K562 (cell line): Measurements from ENCODE around the gene RPRD1B. TPM values are rescaled to one million over a fixed set of nuclear protein-coding genes. Genes with fewer than 3 reads are reported as not detected.

ENCODE experiments used
- ATAC-seq: fragments of 200-7000 bp; cut with Tn5 transposase; 3 replicates; pipeline ENCODE4 v1.9.1; 2020; ENCODE audit warnings: moderate library complexity
- BruUV-seq: library from RNA; stranded (reverse); fragments of 400-500 nt; replicated peaks from 2 replicates; lab custom pipeline; 2021; lab: Mats Ljungman, UMichigan
- CTCF ChIA-PET: fragments of 300-600 bp; formaldehyde crosslinking; extraction: SDS; loops from one replicate; lab custom pipeline; 2021; ENCODE audit warnings: low intra/inter-chr PET ratio; lab: Yijun Ruan, JAX
- POLR2A ChIA-PET: fragments of 300-600, 350-650 bp; sonication (Branson Sonifier 250); formaldehyde crosslinking; extraction: SDS; loops from one replicate; lab custom pipeline; 2021; ENCODE audit warnings: antibody characterized with exemption, inconsistent platforms; lab: Yijun Ruan, JAX
- DNase-seq, 4 experiments: peaks; one replicate each; pipeline versions ENCODE4 v3.0.0 to v3.0.0-alpha.2; 2011 to 2018; ENCODE audit warnings: low spot score in 3 of 4, mixed read lengths in 3 of 4; ENCODE audit errors: extremely low read depth in 1 of 4
- FAIRE-seq: peaks from 2 replicates; lab custom pipeline; 2011; peaks lifted over from hg19 to GRCh38; lab: Jason Lieb, UNC
- H2AFZ ChIP-seq: 2 replicates; pipeline ENCODE4 v1.6.0; 2011; ENCODE audit warnings: low read depth, low read length, control low read depth, inconsistent platforms
- H3K27ac ChIP-seq: fragments of 200-600 bp; 3 replicates; pipeline ENCODE4 v1.8.0; 2011; ENCODE audit warnings: low read depth, mild to moderate bottlenecking, control low read depth, inconsistent platforms, low read length, moderate library complexity, mixed read lengths; ENCODE audit errors: extremely low read depth
- H3K27me3 ChIP-seq, 2 experiments: fragments of 300-600 bp in 1 of 2; 2 replicates in 1 of 2; 3 replicates in 1 of 2; pipeline versions ENCODE4 v1.6.0 to v1.8.0; 2011; ENCODE audit warnings: inconsistent platforms in 2 of 2, low read length in 2 of 2, mild to moderate bottlenecking in 1 of 2, mixed read lengths in 1 of 2, moderate library complexity in 1 of 2; ENCODE audit not compliant: control insufficient read depth in 2 of 2, insufficient read depth in 2 of 2
- H3K36me3 ChIP-seq: fragments of 300-600 bp; 3 replicates; pipeline ENCODE4 v1.8.0; 2011; ENCODE audit warnings: mild to moderate bottlenecking, low read length, inconsistent platforms; ENCODE audit not compliant: control insufficient read depth, insufficient read depth
- H3K4me1 ChIP-seq, 2 experiments: fragments of 200-600 bp in 1 of 2; replicated peaks in 1 of 2; 2 replicates in 1 of 2; 3 replicates in 1 of 2; pipeline versions ENCODE4 v1.5.1 to v1.8.0; 2011; ENCODE audit warnings: inconsistent platforms in 2 of 2, low read length in 2 of 2, mild to moderate bottlenecking in 1 of 2, mixed read lengths in 1 of 2, moderate library complexity in 1 of 2; ENCODE audit not compliant: control insufficient read depth in 2 of 2, insufficient read depth in 2 of 2
- H3K4me2 ChIP-seq: 2 replicates; pipeline ENCODE4 v1.6.1; 2011; ENCODE audit warnings: low read length, control low read depth, inconsistent platforms, mixed read lengths; ENCODE audit not compliant: insufficient read depth
- H3K4me3 ChIP-seq: fragments of 200-600 bp; sonication (generic), shearing (Covaris generic); 2 replicates; pipeline ENCODE4 v1.5.1; 2016; ENCODE audit warnings: control low read depth, inconsistent platforms
- H3K79me2 ChIP-seq: fragments of 200-600 bp; 3 replicates; pipeline ENCODE4 v1.8.0; 2011; ENCODE audit warnings: low read length, inconsistent platforms; ENCODE audit not compliant: control insufficient read depth, insufficient read depth
- H3K9ac ChIP-seq, 2 experiments: 2 replicates each; pipeline versions ENCODE4 v1.6.0 to v1.6.1; 2011; ENCODE audit warnings: low read depth in 2 of 2, low read length in 2 of 2, control low read depth in 1 of 2, inconsistent platforms in 1 of 2, mild to moderate bottlenecking in 1 of 2, mixed read lengths in 1 of 2; ENCODE audit not compliant: insufficient read depth in 1 of 2
- H3K9me1 ChIP-seq: one replicate; pipeline ENCODE4 v1.6.0; 2011; ENCODE audit warnings: inconsistent platforms, mild to moderate bottlenecking, low read length, moderate library complexity; ENCODE audit not compliant: control insufficient read depth, insufficient read depth
- H3K9me3 ChIP-seq: replicated peaks from 2 replicates; pipeline ENCODE4 v1.5.1; 2011; ENCODE audit warnings: low read depth, low read length, inconsistent platforms; ENCODE audit not compliant: control insufficient read depth, insufficient read depth
- H4K20me1 ChIP-seq: replicated peaks from 2 replicates; pipeline ENCODE4 v1.6.1; 2011; ENCODE audit warnings: low read length, inconsistent platforms, mixed read lengths; ENCODE audit not compliant: control insufficient read depth, insufficient read depth
- CBFA2T2 ChIP-seq: fragments of 450-650 bp; conservative IDR thresholded peaks from 2 replicates; pipeline ENCODE4 v1.6.1; 2017; ENCODE audit warnings: mild to moderate bottlenecking
- RBBP5 ChIP-seq: fragments of 200-600 bp; sonication (generic); IDR thresholded peaks from 2 replicates; pipeline ENCODE4 v1.6.1; 2012; ENCODE audit warnings: borderline replicate concordance, mild to moderate bottlenecking, low read length, control low read depth, inconsistent platforms; ENCODE audit not compliant: insufficient read depth, poor library complexity, severe bottlenecking
- SRSF3 ChIP-seq: fragments of 200-400 bp; formaldehyde crosslinking; IDR thresholded peaks from 2 replicates; pipeline ENCODE4 v1.6.1; 2016; ENCODE audit warnings: mild to moderate bottlenecking, low read length, moderate library complexity; ENCODE audit not compliant: insufficient read depth
- ZBTB8A ChIP-seq: fragments of 450-650 bp; IDR thresholded peaks from 2 replicates; pipeline ENCODE4 v1.6.1; 2018; ENCODE audit warnings: mild to moderate bottlenecking, moderate library complexity; ENCODE audit not compliant: partially characterized antibody
- ZNF444 ChIP-seq: fragments of 250-450 bp; sonication (Bioruptor Pico); IDR thresholded peaks from 2 replicates; pipeline ENCODE4 v1.4.0; 2020; ENCODE audit warnings: mild to moderate bottlenecking, moderate library complexity
- ZNF551 ChIP-seq: fragments of 250-450 bp; sonication (Bioruptor Pico); IDR thresholded peaks from 2 replicates; pipeline ENCODE4 v1.5.0; 2021; ENCODE audit warnings: mild to moderate bottlenecking, moderate library complexity
- ZNF76 ChIP-seq: fragments of 250-450 bp; sonication (Bioruptor Pico); IDR thresholded peaks from 2 replicates; pipeline ENCODE4 v1.4.0; 2020; ENCODE audit warnings: mild to moderate bottlenecking, moderate library complexity, borderline replicate concordance
- WGBS: fragments of 100-300 bp; shearing (Covaris generic); methylation state at CpG from one replicate; pipeline ENCODE4 v1.1.6; 2016; ENCODE audit warnings: low coverage, mixed read lengths; ENCODE audit not compliant: insufficient coverage; ENCODE audit errors: missing lambda C conversion rate; 5-methylcytosine and 5-hydroxymethylcytosine counted together
- in situ Hi-C: fragments of 300-500 bp; cut with MboI; formaldehyde crosslinking; loops from 4 replicates; pipeline ENCODE4 v1.15.0; 2018; ENCODE audit warnings: inconsistent platforms, mixed read lengths
- intact Hi-C: fragments of 100-400 bp; cut with micrococcal nuclease; formaldehyde crosslinking; loops from 2 replicates; pipeline ENCODE4 v1.14.2; 2022
- polyA plus RNA-seq, 8 experiments: library from polyadenylated mRNA; depleted of rRNA in 4 of 8; stranded (reverse) in 5 of 8; unstranded in 3 of 8; fragments of >200 nt; fragmentation: Nextera tagmentation in 2 of 8; fragmentation: Illumina TruSeq in 1 of 8; extraction: Ambion mirVana in 2 of 8; extraction: Trizol in 1 of 8; gene quantifications; 2 replicates each; pipeline versions ENCODE4 v1.2.1 to v1.2.3, GENCODE V29; 2011 to 2014; ENCODE audit warnings: inconsistent platforms in 1 of 8, missing spikeins in 1 of 8
- total RNA-seq, 7 experiments: library from RNA; depleted of rRNA in 6 of 7; stranded (reverse); fragments of >200 nt in 6 of 7; fragmentation: Illumina TruSeq in 2 of 7; extraction: Trizol in 2 of 7; gene quantifications; 2 replicates each; pipeline versions ENCODE4 v1.2.1 to v1.2.3, GENCODE V29; 2011 to 2021; ENCODE audit warnings: low replicate concordance in 1 of 7

The RPRD1B gene
- total and polyA plus RNA-seq, 9 of the 15 experiments (the other 6 are each of a cell fraction or from before 2014, with no cell fraction given): 5.5 to 43.0 (median 24.4) TPM

GRCh38 chr20:38127920-38128528 lies 94.5 kb downstream of the RPRD1B start:
- Histone ChIP-seq H4K20me1 (no peaks in the 10 kb centered on the region), H3K9me3 (no peaks in the 10 kb centered on the region), H3K4me2 (no peak overlapping the region), H3K27ac (no peak overlapping the region; the same call in 1 of the 3 replicates), H2AFZ (no peak overlapping the region; the same call in 1 of the 2 replicates), H3K4me3 (no peak overlapping the region), H3K9ac (no peak overlapping the region), H3K27me3 (no peaks in the 10 kb centered on the region), H3K4me1 (peaks cover 42% of the 10 kb centered on the region in 2 experiments), H3K79me2 (no peaks in the 10 kb centered on the region), H3K9me1 (no peaks in the 10 kb centered on the region), H3K36me3 (peaks cover 23% of the 10 kb centered on the region; the same call in 2 of the 3 replicates)
- FAIRE-seq: no peak
- in situ Hi-C loops (no loop called here), intact Hi-C loops (no loop called here)
- no peak for DNase-seq
- POLR2A ChIA-PET: interaction anchor here (0.8 to 3.4 kb wide), 6 partner anchors 9 to 45 kb away, joined by 3 to 13 read pairs (median 3); no protein-coding TSS in a partner anchor
- WGBS: 71% methylated on average over 9 of the region's 9 CpGs
- CTCF ChIA-PET: no interaction called here
- no TSS peak for BruUV-seq
- no peak for TF ChIP-seq ZNF551 (CRISPR knock-in tag)
- no peak for TF ChIP-seq SRSF3
- TF ChIP-seq RBBP5: no peak
- no peak for TF ChIP-seq ZNF76 (CRISPR knock-in tag)
- TF ChIP-seq ZBTB8A: no peak
- TF ChIP-seq ZNF444 (CRISPR knock-in tag): no peak
- TF ChIP-seq CBFA2T2: no peak
- ATAC-seq: no peak
